Measurements from ENCODE around the gene XAB2.
A peak's percentile ranks its signal among the peaks of the same experiment; 100 is the strongest.

Gene XAB2

GRCh38 chr19:7652061-7652641, 22.8 kb upstream of the XAB2 start:
- TF ChIP-seq CTCF (IDR thresholded peaks at IDR 0.05; ENCODE audit: insufficient read depth, low read depth, low read length, missing control alignments): peak; percentile 95
- H3K4me3 ChIP-seq (ENCODE audit: low read length): no peak overlapping the region

DNA sequence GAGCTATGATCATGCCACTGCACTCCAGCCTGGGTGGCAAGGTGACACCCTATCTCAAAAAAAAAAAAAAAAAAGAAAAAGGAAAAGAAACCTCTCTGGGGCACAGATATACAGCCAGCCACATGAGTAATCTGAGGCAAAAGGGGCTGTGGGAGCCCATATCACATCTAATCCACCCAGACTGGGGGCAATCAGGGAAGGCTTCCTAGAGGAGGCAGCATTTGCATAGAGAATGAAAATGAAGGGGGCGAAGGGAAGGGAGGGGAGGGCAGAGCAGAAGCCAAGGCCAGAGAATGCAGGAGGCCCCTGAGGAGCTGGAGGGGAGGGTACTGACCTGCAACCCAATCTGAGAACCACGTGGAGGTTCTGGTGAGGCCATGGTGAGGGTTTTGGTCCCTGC, 20.8 kb upstream of the XAB2 start:
- TF ChIP-seq CTCF (IDR thresholded peaks at IDR 0.05; ENCODE audit: insufficient read depth, low read depth, low read length, missing control alignments): no peak
- H3K4me3 ChIP-seq (ENCODE audit: low read length): no peak overlapping the region
- no peak for DNase-seq (ENCODE audit: low read depth)

More at GRCh38 chr19:7652061-7652641, 22.8 kb upstream of the XAB2 start:
- peak; percentile 88 for DNase-seq (ENCODE audit: low read depth)

GRCh38 chr19:7648265-7649014, 19.1 kb upstream of the XAB2 start:
- no peak for DNase-seq (ENCODE audit: low read depth)
- no peak overlapping the region for H3K4me3 ChIP-seq (ENCODE audit: low read length)
- TF ChIP-seq CTCF (IDR thresholded peaks at IDR 0.05; ENCODE audit: insufficient read depth, low read depth, low read length, missing control alignments): no peak

DNA sequence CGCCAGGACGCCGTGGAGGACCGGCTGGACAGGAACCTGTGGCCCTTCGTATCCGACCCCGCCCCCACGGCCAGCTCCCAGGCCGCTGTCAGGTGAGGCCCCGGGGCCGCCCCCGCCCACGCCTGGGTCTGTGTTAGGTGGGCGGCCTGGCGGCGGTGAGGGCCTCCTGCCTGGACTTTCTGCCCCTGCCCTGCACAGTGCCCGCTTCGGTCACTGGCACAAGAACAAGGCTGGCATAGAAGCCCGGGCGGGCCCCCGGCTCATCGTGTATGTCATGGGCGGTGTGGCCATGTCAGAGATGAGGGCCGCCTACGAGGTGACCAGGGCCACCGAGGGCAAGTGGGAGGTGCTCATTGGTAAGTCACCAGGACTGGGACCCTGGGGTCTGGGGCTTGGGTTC, 17.8 kb upstream of the XAB2 start:
- no peak for TF ChIP-seq CTCF (IDR thresholded peaks at IDR 0.05; ENCODE audit: insufficient read depth, low read depth, low read length, missing control alignments)
- no peak for DNase-seq (ENCODE audit: low read depth)
- H3K4me3 ChIP-seq (ENCODE audit: low read length): no peak overlapping the region

DNA sequence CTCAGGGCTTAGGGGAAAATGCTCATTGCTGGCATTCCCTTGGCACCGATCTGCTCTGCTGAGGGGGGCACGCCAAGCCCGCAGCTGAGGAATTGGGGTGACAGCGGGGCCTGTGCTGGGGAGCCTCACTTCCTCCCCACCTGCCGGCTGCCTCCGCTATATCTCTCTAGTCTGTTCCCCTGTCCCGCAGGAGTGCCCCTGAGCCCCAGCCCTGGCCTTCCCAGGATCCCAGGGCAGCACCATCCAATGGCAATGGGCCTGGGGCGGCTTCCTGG, 17.0 kb upstream of the XAB2 start:
- no peak for DNase-seq (ENCODE audit: low read depth)
- TF ChIP-seq CTCF (IDR thresholded peaks at IDR 0.05; ENCODE audit: insufficient read depth, low read depth, low read length, missing control alignments): no peak
- H3K4me3 ChIP-seq (ENCODE audit: low read length): no peak overlapping the region

DNA sequence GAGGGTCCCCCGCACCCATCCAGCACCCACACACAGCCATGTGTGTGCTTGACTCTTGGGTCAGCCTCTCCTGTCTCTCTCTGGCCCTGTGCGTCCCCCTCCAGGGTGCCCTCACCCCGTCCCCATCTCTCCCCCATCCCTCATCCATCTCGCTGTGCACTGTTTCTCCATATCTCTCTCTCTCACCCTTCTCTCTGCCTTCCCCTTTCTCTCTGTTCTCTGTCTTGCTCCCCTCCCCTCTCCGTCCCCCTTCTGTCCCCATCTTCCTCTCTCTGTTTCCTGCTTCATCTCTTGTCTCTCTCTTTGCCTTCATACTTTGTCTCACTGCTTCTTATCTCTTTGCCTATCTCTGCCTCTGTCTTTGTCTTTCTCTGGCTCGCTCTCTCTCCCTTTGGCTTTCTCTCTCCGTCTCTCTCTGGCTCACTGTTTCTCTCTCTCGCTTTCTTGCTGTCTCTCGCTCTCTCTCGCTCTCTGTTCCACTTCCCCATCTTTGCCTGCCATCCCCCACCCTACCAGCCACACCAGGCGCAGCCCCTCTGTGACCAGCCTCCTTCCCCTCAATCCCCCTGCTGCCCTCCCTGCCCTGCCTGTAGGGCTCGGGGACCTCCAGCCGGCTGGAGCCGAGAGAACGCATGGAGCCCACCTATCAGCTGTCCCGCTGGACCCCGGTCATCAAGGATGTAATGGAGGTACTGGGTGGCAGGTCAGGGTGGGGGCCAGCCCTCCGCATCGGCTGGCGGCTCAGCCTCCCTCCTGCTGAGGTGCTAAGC, 16.5 kb upstream of the XAB2 start:
- no peak overlapping the region for H3K4me3 ChIP-seq (ENCODE audit: low read length)
- no peak for TF ChIP-seq CTCF (IDR thresholded peaks at IDR 0.05; ENCODE audit: insufficient read depth, low read depth, low read length, missing control alignments)
- no peak for DNase-seq (ENCODE audit: low read depth)

All from epithelial cell of esophagus (primary cell).